H9 (cell line): ENCODE data around the gene PXDN. TPM values are rescaled to one million over a fixed set of nuclear protein-coding genes. Genes with fewer than 3 reads are reported as not detected.

Source experiments
- DNase-seq: peaks from one replicate; pipeline ENCODE4 v3.0.0-alpha.2; 2017
- H2AFZ ChIP-seq: one replicate; pipeline ENCODE4 v1.6.1; 2013; ENCODE audit warnings: mild to moderate bottlenecking, low read length, control low read depth, moderate library complexity
- H2AK5ac ChIP-seq: 2 replicates; pipeline ENCODE4 v1.6.1; 2013; ENCODE audit warnings: low read length, control low read depth, mixed read lengths; ENCODE audit not compliant: insufficient read length
- H2BK120ac ChIP-seq: one replicate; pipeline ENCODE4 v1.6.1; 2013; ENCODE audit warnings: low read depth, mild to moderate bottlenecking, low read length, control low read depth, inconsistent platforms; ENCODE audit not compliant: poor library complexity, severe bottlenecking
- H2BK12ac ChIP-seq: 2 replicates; pipeline ENCODE4 v1.6.1; 2013; ENCODE audit warnings: low read length, control low read depth, mixed read lengths, low read depth; ENCODE audit not compliant: insufficient read length
- H2BK15ac ChIP-seq: 2 replicates; pipeline ENCODE4 v1.6.1; 2013; ENCODE audit warnings: low read depth, low read length, control low read depth
- H2BK20ac ChIP-seq: one replicate; pipeline ENCODE4 v1.6.1; 2013; ENCODE audit warnings: low read depth, mild to moderate bottlenecking, low read length, control low read depth, inconsistent platforms; ENCODE audit not compliant: poor library complexity, severe bottlenecking
- H2BK5ac ChIP-seq: 2 replicates; pipeline ENCODE4 v1.6.1; 2013; ENCODE audit warnings: low read length, control low read depth, mixed read lengths; ENCODE audit not compliant: insufficient read length
- H3K14ac ChIP-seq: 2 replicates; pipeline ENCODE4 v1.6.1; 2013; ENCODE audit warnings: low read length, control low read depth; ENCODE audit not compliant: insufficient read depth
- H3K18ac ChIP-seq: 2 replicates; pipeline ENCODE4 v1.6.1; 2013; ENCODE audit warnings: low read depth, mild to moderate bottlenecking, mixed read lengths, low read length, control low read depth; ENCODE audit not compliant: insufficient read length
- H3K23ac ChIP-seq: 2 replicates; pipeline ENCODE4 v1.6.1; 2013; ENCODE audit warnings: low read length, control low read depth, mixed read lengths, low read depth; ENCODE audit not compliant: insufficient read length
- H3K23me2 ChIP-seq: 2 replicates; pipeline ENCODE4 v1.6.1; 2013; ENCODE audit warnings: low read depth, mild to moderate bottlenecking, mixed read lengths, low read length, control low read depth; ENCODE audit not compliant: insufficient read length, poor library complexity, severe bottlenecking
- H3K27ac ChIP-seq: 2 replicates; pipeline ENCODE4 v1.5.1; 2013; ENCODE audit warnings: low read length, control low read depth, mixed read lengths, low read depth; ENCODE audit not compliant: insufficient read length
- H3K27me3 ChIP-seq: 2 replicates; pipeline ENCODE4 v1.6.1; 2013; ENCODE audit warnings: low read length, control low read depth, inconsistent platforms; ENCODE audit not compliant: insufficient read depth
- H3K4ac ChIP-seq: 2 replicates; pipeline ENCODE4 v1.6.1; 2013; ENCODE audit warnings: low read depth, mild to moderate bottlenecking, control low read depth, inconsistent platforms, low read length, moderate library complexity
- H3K4me1 ChIP-seq: 2 replicates; pipeline ENCODE4 v1.6.1; 2013; ENCODE audit warnings: low read length, control low read depth, inconsistent platforms; ENCODE audit not compliant: insufficient read depth
- H3K4me2 ChIP-seq: 2 replicates; pipeline ENCODE4 v1.6.1; 2013; ENCODE audit warnings: low read length, control low read depth, mixed read lengths; ENCODE audit not compliant: insufficient read length, insufficient read depth
- H3K56ac ChIP-seq: 2 replicates; pipeline ENCODE4 v1.6.1; 2013; ENCODE audit warnings: low read depth, mild to moderate bottlenecking, mixed read lengths, low read length, control low read depth; ENCODE audit not compliant: insufficient read length
- H3K79me1 ChIP-seq: 2 replicates; pipeline ENCODE4 v1.6.1; 2013; ENCODE audit warnings: low read depth, mild to moderate bottlenecking, moderate library complexity, low read length, control low read depth, inconsistent platforms; ENCODE audit not compliant: insufficient read depth, poor library complexity, severe bottlenecking
- H3K79me2 ChIP-seq: 2 replicates; pipeline ENCODE4 v1.6.1; 2013; ENCODE audit warnings: low read length, control low read depth, inconsistent platforms; ENCODE audit not compliant: insufficient read depth
- H3K9ac ChIP-seq: 2 replicates; pipeline ENCODE4 v1.6.1; 2013; ENCODE audit warnings: low read length, control low read depth, mixed read lengths; ENCODE audit not compliant: insufficient read length; ENCODE audit errors: extremely low read depth
- H3K9me3 ChIP-seq: one replicate; pipeline ENCODE4 v1.6.1; 2013; ENCODE audit warnings: low read depth, low read length, inconsistent platforms; ENCODE audit not compliant: control insufficient read depth
- H3T11ph ChIP-seq: one replicate; pipeline ENCODE4 v1.6.1; 2013; ENCODE audit warnings: mild to moderate bottlenecking, low read length, control low read depth, inconsistent platforms
- H4K20me1 ChIP-seq: one replicate; pipeline ENCODE4 v1.6.1; 2013; ENCODE audit not compliant: control insufficient read depth, insufficient read length, insufficient read depth
- H4K5ac ChIP-seq: 2 replicates; pipeline ENCODE4 v1.6.1; 2013; ENCODE audit warnings: low read depth, mild to moderate bottlenecking, mixed read lengths, low read length, control low read depth; ENCODE audit not compliant: insufficient read length
- H4K8ac ChIP-seq: replicated peaks from 2 replicates; pipeline ENCODE4 v1.6.1; 2013; ENCODE audit warnings: low read length, control low read depth, mixed read lengths, low read depth; ENCODE audit not compliant: insufficient read length
- H4K91ac ChIP-seq: 2 replicates; pipeline ENCODE4 v1.6.1; 2013; ENCODE audit warnings: low read depth, mild to moderate bottlenecking, moderate library complexity, mixed read lengths, low read length, control low read depth; ENCODE audit not compliant: insufficient read length
- H3K27ac Mint-ChIP-seq, 3 experiments: 2 replicates in 2 of 3; 3 replicates in 1 of 3; pipeline ENCODE4 v1.8.0; 2020 to 2021; ENCODE audit warnings: mixed read lengths in 3 of 3, mild to moderate bottlenecking in 1 of 3, moderate library complexity in 1 of 3
- H3K27me3 Mint-ChIP-seq: 2 replicates; pipeline ENCODE4 v1.8.0; 2021; ENCODE audit warnings: low read depth, mild to moderate bottlenecking, moderate library complexity, mixed read lengths
- H3K36me3 Mint-ChIP-seq, 3 experiments: 2 replicates in 2 of 3; 3 replicates in 1 of 3; pipeline ENCODE4 v1.8.0; 2020 to 2021; ENCODE audit warnings: low read depth in 3 of 3, mixed read lengths in 3 of 3; ENCODE audit not compliant: insufficient read depth in 1 of 3
- H3K4me1 Mint-ChIP-seq, 2 experiments: 2 replicates each; pipeline ENCODE4 v1.8.0; 2020; ENCODE audit warnings: mixed read lengths in 2 of 2
- H3K4me3 Mint-ChIP-seq, 2 experiments: 2 replicates in 1 of 2; 3 replicates in 1 of 2; pipeline ENCODE4 v1.8.0; 2020 to 2021; ENCODE audit warnings: mild to moderate bottlenecking in 2 of 2, mixed read lengths in 2 of 2, moderate library complexity in 1 of 2
- H3K9me3 Mint-ChIP-seq, 2 experiments: 2 replicates in 1 of 2; 3 replicates in 1 of 2; pipeline ENCODE4 v1.8.0; 2020; ENCODE audit warnings: mild to moderate bottlenecking in 2 of 2, mixed read lengths in 2 of 2, moderate library complexity in 1 of 2
- WGBS: extraction: QIAGEN DNeasy Blood & Tissue Kit; methylation state at CpG from one replicate; pipeline ENCODE4 v1.1.7; 2013; ENCODE audit warnings: missing lambda C conversion rate, low lambda C conversion rate, mixed read lengths; ENCODE audit not compliant: insufficient read length; ENCODE audit errors: extremely low coverage; 5-methylcytosine and 5-hydroxymethylcytosine counted together
- total RNA-seq: library from RNA; stranded (reverse); gene quantifications from 2 replicates; pipeline ENCODE4 v1.2.1, GENCODE V29; 2021
- TF ChIP-seq, protein P1 (sequence below): fragments of 200-600 bp; sonication (generic); conservative IDR thresholded peaks from 3 replicates; pipeline ENCODE4 v1.8.0; 2021; ENCODE audit warnings: antibody characterized with exemption, mild to moderate bottlenecking

Gene PXDN
- total RNA-seq, 1 experiment from 2014 or later = 146 TPM

GRCh38 chr2:1723397-1724042 is 20.8 kb downstream of the PXDN start:
- H3K9me3 Mint-ChIP-seq = no peaks in the 10 kb centered on the region; a peak in 1 of 5 replicates
- Histone ChIP-seq H3K4ac (no peak overlapping the region), H3K4me1 (no peaks in the 10 kb centered on the region; the same call in 1 of the 2 replicates), H3K79me2 (peaks cover 19% of the 10 kb centered on the region; the same call in 1 of the 2 replicates), H4K8ac (no peak overlapping the region), H3K14ac (no peak overlapping the region), H3K27ac (no peak overlapping the region), H4K5ac (no peak overlapping the region), H4K91ac (no peak overlapping the region), H3K4me2 (no peak overlapping the region), H3K9ac (no peak overlapping the region), H3K23me2 (no peaks in the 10 kb centered on the region), H3T11ph (no peak overlapping the region), H2BK120ac (no peak overlapping the region), H4K20me1 (no peaks in the 10 kb centered on the region), H2BK5ac (no peak overlapping the region), H2BK12ac (no peak overlapping the region), H2AK5ac (no peak overlapping the region), H3K18ac (no peak overlapping the region), H2BK15ac (no peak overlapping the region), H3K23ac (no peak overlapping the region), H2BK20ac (no peak overlapping the region), H3K56ac (no peak overlapping the region), H2AFZ (no peak overlapping the region), H3K79me1 (no peaks in the 10 kb centered on the region), H3K9me3 (no peaks in the 10 kb centered on the region), H3K27me3 (no peaks in the 10 kb centered on the region)
- no peak overlapping the region for H3K27ac Mint-ChIP-seq
- H3K4me3 Mint-ChIP-seq = no peak overlapping the region
- H3K36me3 Mint-ChIP-seq = peaks cover 0 to 2% (median 2%) of the 10 kb centered on the region in 3 experiments; a peak in 3 of 7 replicates
- 100% methylated on average over 1 of the region's 4 CpGs for WGBS
- TF ChIP-seq, protein P1, sequence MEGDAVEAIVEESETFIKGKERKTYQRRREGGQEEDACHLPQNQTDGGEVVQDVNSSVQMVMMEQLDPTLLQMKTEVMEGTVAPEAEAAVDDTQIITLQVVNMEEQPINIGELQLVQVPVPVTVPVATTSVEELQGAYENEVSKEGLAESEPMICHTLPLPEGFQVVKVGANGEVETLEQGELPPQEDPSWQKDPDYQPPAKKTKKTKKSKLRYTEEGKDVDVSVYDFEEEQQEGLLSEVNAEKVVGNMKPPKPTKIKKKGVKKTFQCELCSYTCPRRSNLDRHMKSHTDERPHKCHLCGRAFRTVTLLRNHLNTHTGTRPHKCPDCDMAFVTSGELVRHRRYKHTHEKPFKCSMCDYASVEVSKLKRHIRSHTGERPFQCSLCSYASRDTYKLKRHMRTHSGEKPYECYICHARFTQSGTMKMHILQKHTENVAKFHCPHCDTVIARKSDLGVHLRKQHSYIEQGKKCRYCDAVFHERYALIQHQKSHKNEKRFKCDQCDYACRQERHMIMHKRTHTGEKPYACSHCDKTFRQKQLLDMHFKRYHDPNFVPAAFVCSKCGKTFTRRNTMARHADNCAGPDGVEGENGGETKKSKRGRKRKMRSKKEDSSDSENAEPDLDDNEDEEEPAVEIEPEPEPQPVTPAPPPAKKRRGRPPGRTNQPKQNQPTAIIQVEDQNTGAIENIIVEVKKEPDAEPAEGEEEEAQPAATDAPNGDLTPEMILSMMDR = no peak
- no peak for DNase-seq
- H3K4me1 Mint-ChIP-seq = peaks cover 25 to 29% of the 10 kb centered on the region in 2 experiments
- H3K27me3 Mint-ChIP-seq = no peaks in the 10 kb centered on the region
